Activated CD8-positive, alpha-beta T cell treated with anti-CD3 and anti-CD28 coated beads for 36 hours (primary cell): ENCODE data around the gene PRDM8. TPM values are rescaled to one million over a fixed set of nuclear protein-coding genes. Genes with fewer than 3 reads are reported as not detected.

Source experiments
- ATAC-seq: fragments of 200-7000 bp; cut with Tn5 transposase; one replicate; pipeline ENCODE4 v1.10.0; 2021; ENCODE audit warnings: mild to moderate bottlenecking, moderate library complexity
- CTCF ChIA-PET: fragments of 350-600 bp; sonication (Branson Sonifier 250); formaldehyde crosslinking; loops from one replicate; lab custom pipeline; 2021; ENCODE audit warnings: antibody characterized with exemption; lab: Charles Lee
- POLR2A ChIA-PET: fragments of 350-600 bp; sonication (Branson Sonifier 250); formaldehyde crosslinking; loops from one replicate; lab custom pipeline; 2021; ENCODE audit warnings: antibody characterized with exemption; lab: Charles Lee
- DNase-seq: peaks from one replicate; pipeline ENCODE4 v3.0.0-alpha.2; 2020
- H3K27ac Mint-ChIP-seq: one replicate; pipeline ENCODE4 v1.8.0; 2021; ENCODE audit warnings: mild to moderate bottlenecking, mixed read lengths
- H3K27me3 Mint-ChIP-seq: one replicate; pipeline ENCODE4 v1.8.0; 2021; ENCODE audit warnings: mixed read lengths
- H3K36me3 Mint-ChIP-seq: one replicate; pipeline ENCODE4 v1.8.0; 2021; ENCODE audit warnings: low read depth, mixed read lengths
- H3K4me1 Mint-ChIP-seq: one replicate; pipeline ENCODE4 v1.8.0; 2021; ENCODE audit warnings: low read depth, mixed read lengths
- H3K4me3 Mint-ChIP-seq: one replicate; pipeline ENCODE4 v1.8.0; 2021; ENCODE audit warnings: mild to moderate bottlenecking, moderate library complexity, mixed read lengths
- H3K9me3 Mint-ChIP-seq: one replicate; pipeline ENCODE4 v1.8.0; 2021; ENCODE audit warnings: mixed read lengths
- intact Hi-C: fragments of 100-400 bp; cut with micrococcal nuclease; formaldehyde crosslinking; loops from one replicate; pipeline ENCODE4 v1.10.0; 2022
- total RNA-seq, 2 experiments: library from RNA; stranded (reverse); gene quantifications; one replicate each; pipeline ENCODE4 v1.2.3, GENCODE V29; 2021
- TF ChIP-seq, protein P1 (sequence below): fragments of 200-600 bp; IDR thresholded peaks from one replicate; pipeline ENCODE4 v1.8.0; 2022; ENCODE audit warnings: antibody characterized with exemption, mild to moderate bottlenecking

The PRDM8 gene
- total RNA-seq, 2 experiments from 2014 or later, result 2.8 to 3.2 TPM

GRCh38 chr4:80249144-80249543 lies 51.8 kb downstream of the PRDM8 start:
- no peak for DNase-seq
- Mint-ChIP-seq H3K4me1 (no peaks in the 10 kb centered on the region), H3K27me3 (peaks cover 7% of the 10 kb centered on the region), H3K36me3 (no peaks in the 10 kb centered on the region), H3K4me3 (no peak overlapping the region), H3K27ac (no peak overlapping the region), H3K9me3 (no peaks in the 10 kb centered on the region)
- TF ChIP-seq, protein P1, sequence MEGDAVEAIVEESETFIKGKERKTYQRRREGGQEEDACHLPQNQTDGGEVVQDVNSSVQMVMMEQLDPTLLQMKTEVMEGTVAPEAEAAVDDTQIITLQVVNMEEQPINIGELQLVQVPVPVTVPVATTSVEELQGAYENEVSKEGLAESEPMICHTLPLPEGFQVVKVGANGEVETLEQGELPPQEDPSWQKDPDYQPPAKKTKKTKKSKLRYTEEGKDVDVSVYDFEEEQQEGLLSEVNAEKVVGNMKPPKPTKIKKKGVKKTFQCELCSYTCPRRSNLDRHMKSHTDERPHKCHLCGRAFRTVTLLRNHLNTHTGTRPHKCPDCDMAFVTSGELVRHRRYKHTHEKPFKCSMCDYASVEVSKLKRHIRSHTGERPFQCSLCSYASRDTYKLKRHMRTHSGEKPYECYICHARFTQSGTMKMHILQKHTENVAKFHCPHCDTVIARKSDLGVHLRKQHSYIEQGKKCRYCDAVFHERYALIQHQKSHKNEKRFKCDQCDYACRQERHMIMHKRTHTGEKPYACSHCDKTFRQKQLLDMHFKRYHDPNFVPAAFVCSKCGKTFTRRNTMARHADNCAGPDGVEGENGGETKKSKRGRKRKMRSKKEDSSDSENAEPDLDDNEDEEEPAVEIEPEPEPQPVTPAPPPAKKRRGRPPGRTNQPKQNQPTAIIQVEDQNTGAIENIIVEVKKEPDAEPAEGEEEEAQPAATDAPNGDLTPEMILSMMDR, result no peak
- no peak for ATAC-seq
- POLR2A ChIA-PET, result no interaction called here
- intact Hi-C loops, result no loop called here
- CTCF ChIA-PET, result no interaction called here

DNA sequence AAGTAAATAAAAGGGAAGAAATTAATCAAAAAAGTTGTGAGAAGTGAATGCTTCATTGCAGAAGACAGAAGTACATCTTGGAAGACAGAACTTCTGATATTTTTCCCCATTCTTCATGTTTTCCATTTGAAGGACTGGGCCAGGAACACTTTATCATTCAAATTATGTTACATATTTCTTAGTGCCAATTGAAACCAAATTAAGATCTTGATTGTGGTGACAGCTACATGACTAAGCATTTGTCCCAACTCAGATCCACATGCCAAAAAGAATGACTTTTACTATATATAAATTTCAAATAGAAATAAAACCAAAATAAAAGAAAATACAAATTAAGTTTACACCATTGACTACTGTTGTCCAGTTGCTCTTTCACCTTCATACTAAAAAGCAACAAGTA lies 55.1 kb downstream of the PRDM8 start:
- Mint-ChIP-seq H3K4me1 (no peaks in the 10 kb centered on the region), H3K4me3 (no peak overlapping the region), H3K27ac (no peak overlapping the region), H3K27me3 (peaks cover 6% of the 10 kb centered on the region), H3K9me3 (no peaks in the 10 kb centered on the region), H3K36me3 (no peaks in the 10 kb centered on the region)
- TF ChIP-seq, protein P1, result no peak
- intact Hi-C loops, result no loop called here
- DNase-seq (no peak), ATAC-seq (no peak)
- ChIA-PET POLR2A (no interaction called here), CTCF (no interaction called here)

DNA sequence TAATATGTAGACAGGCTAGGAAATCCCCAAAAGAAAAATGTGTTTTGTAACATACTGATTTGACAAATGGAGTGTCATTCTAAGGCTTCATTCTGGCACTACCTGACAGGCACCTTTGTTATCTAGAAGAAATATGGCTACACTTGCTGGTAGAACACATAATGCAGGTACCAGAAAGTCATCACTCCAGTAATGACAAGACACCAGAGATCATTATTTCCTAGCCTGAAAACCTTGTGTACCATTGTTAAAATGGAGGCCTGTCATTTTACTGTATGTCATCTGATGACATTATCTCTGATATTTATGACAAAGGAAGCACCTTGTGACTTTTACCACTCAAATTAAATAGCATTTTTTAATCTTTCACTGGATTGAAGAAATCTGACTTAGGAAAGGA lies 55.6 kb downstream of the PRDM8 start:
- Mint-ChIP-seq H3K9me3 (no peaks in the 10 kb centered on the region), H3K27me3 (peaks cover 6% of the 10 kb centered on the region), H3K27ac (no peak overlapping the region), H3K4me3 (no peak overlapping the region), H3K36me3 (no peaks in the 10 kb centered on the region), H3K4me1 (no peaks in the 10 kb centered on the region)
- DNase-seq (no peak), ATAC-seq (no peak)
- TF ChIP-seq, protein P1, result no peak
- CTCF ChIA-PET, result no interaction called here
- POLR2A ChIA-PET, result no interaction called here
- intact Hi-C loops, result no loop called here

GRCh38 chr4:80253510-80253909 lies 56.2 kb downstream of the PRDM8 start:
- H3K4me3 Mint-ChIP-seq, result no peak overlapping the region
- no peaks in the 10 kb centered on the region for H3K9me3 Mint-ChIP-seq
- no peak for DNase-seq
- intact Hi-C loops, result no loop called here
- no peak overlapping the region for H3K27ac Mint-ChIP-seq
- TF ChIP-seq, protein P1, result no peak
- ATAC-seq, result no peak
- POLR2A ChIA-PET, result no interaction called here
- H3K4me1 Mint-ChIP-seq, result no peaks in the 10 kb centered on the region
- H3K27me3 Mint-ChIP-seq, result peaks cover 7% of the 10 kb centered on the region
- no peaks in the 10 kb centered on the region for H3K36me3 Mint-ChIP-seq
- CTCF ChIA-PET, result no interaction called here

Other genes with a start within 250 kb of the PRDM8 start
- 1 to 10 TPM; 3.0 to 3.6 TPM for gene ANTXR2, start 124.3 kb upstream of the PRDM8 start, total RNA-seq
- gene FGF5, start 69.2 kb downstream of the PRDM8 start, total RNA-seq, result not detected
- gene CFAP299, start 138.2 kb downstream of the PRDM8 start, total RNA-seq, result not detected